HCT116 (cell line): Measurements from ENCODE around the gene ZNF445. TPM values are rescaled to one million over a fixed set of nuclear protein-coding genes. Genes with fewer than 3 reads are reported as not detected.
"Not testable (repeated sequence)": the region's sequence is repeated elsewhere in the genome, so short reads cannot be mapped to it uniquely, and the experiment has no call there.

Experiments
- ATAC-seq: fragments of 200-7000 bp; cut with Tn5 transposase; 2 replicates; pipeline ENCODE4 v1.9.1; 2020; ENCODE audit warnings: mild to moderate bottlenecking, moderate library complexity
- BruUV-seq: library from RNA; stranded (reverse); fragments of 400-500 nt; replicated peaks from 2 replicates; lab custom pipeline; 2021; lab: Mats Ljungman, UMichigan
- CTCF ChIA-PET: fragments of 300-600 bp; sonication (Branson Sonifier 250); formaldehyde crosslinking; loops from one replicate; lab custom pipeline; 2021; ENCODE audit warnings: antibody characterized with exemption; lab: Charles Lee
- POLR2A ChIA-PET: fragments of 300-600, 350-600 bp; sonication (Branson Sonifier 250); formaldehyde crosslinking; loops from one replicate; lab custom pipeline; 2021; ENCODE audit warnings: antibody characterized with exemption; lab: Charles Lee
- RAD21 ChIA-PET, 2 experiments: fragments of 300-600 bp; sonication (Branson Sonifier 250); formaldehyde crosslinking; loops; one replicate each; lab custom pipeline; 2023; ENCODE audit warnings: low total read pairs in 2 of 2; ENCODE audit not compliant: uncharacterized antibody in 2 of 2, unreplicated experiment in 2 of 2, low non-redundant PET in 1 of 2; lab: Charles Lee
- DNase-seq: peaks from one replicate; pipeline ENCODE4 v3.0.0-alpha.2; 2010; ENCODE audit warnings: low read depth, low spot score
- H2AFZ ChIP-seq: fragments of 200-600 bp; shearing (Covaris generic), sonication (generic); 2 replicates; pipeline ENCODE4 v1.6.1; 2017; ENCODE audit warnings: low read depth, mixed run types, mixed read lengths, antibody characterized with exemption, low read length; ENCODE audit not compliant: poor library complexity, severe bottlenecking
- H3K27ac ChIP-seq: 2 replicates; pipeline ENCODE4 v1.5.1; 2012; ENCODE audit warnings: low read depth, low read length
- H3K27me3 ChIP-seq: fragments of 200-600 bp; sonication (generic); 2 replicates; pipeline ENCODE4 v1.6.1; 2016; ENCODE audit warnings: mixed run types, low read length, mixed read lengths; ENCODE audit not compliant: insufficient read depth
- H3K36me3 ChIP-seq, 2 experiments: fragments of 200-500 bp in 1 of 2; fragments of 200-600 bp in 1 of 2; sonication (Bioruptor generic) in 1 of 2; sonication (generic) in 1 of 2; 2 replicates each; pipeline versions ENCODE4 v1.5.1 to v1.6.1; 2014 to 2016; ENCODE audit warnings: low read length in 2 of 2, inconsistent platforms in 1 of 2, mixed read lengths in 1 of 2, mixed run types in 1 of 2; ENCODE audit not compliant: insufficient read depth in 2 of 2, control insufficient read depth in 1 of 2
- H3K4me1 ChIP-seq, 2 experiments: fragments of 200-600 bp in 1 of 2; sonication (generic) in 1 of 2; 2 replicates each; pipeline versions ENCODE4 v1.5.1 to v1.6.1; 2012 to 2017; ENCODE audit warnings: low read length in 2 of 2, inconsistent platforms in 1 of 2, mild to moderate bottlenecking in 1 of 2, mixed read lengths in 1 of 2, mixed run types in 1 of 2, moderate library complexity in 1 of 2; ENCODE audit not compliant: insufficient read depth in 2 of 2, control insufficient read depth in 1 of 2
- H3K4me2 ChIP-seq: fragments of 200-600 bp; sonication (generic); 2 replicates; pipeline ENCODE4 v1.6.1; 2017; ENCODE audit warnings: mixed run types, low read length, mixed read lengths
- H3K4me3 ChIP-seq, 2 experiments: fragments of 200-600 bp in 1 of 2; sonication (generic) in 1 of 2; replicated peaks in 1 of 2; 2 replicates each; pipeline ENCODE4 v1.5.1; 2011 to 2016; ENCODE audit warnings: low read length in 2 of 2, control low read depth in 1 of 2, low read depth in 1 of 2, mild to moderate bottlenecking in 1 of 2, mixed read lengths in 1 of 2, mixed run types in 1 of 2
- H3K79me2 ChIP-seq: fragments of 200-600 bp; sonication (generic); 2 replicates; pipeline ENCODE4 v1.6.1; 2017; ENCODE audit warnings: mild to moderate bottlenecking, mixed run types, low read length, moderate library complexity, mixed read lengths; ENCODE audit not compliant: insufficient read depth
- H3K9ac ChIP-seq: fragments of 200-600 bp; sonication (generic); 2 replicates; pipeline ENCODE4 v1.6.1; 2016; ENCODE audit warnings: low read length, mixed read lengths
- H3K9me2 ChIP-seq: fragments of 200-600 bp; sonication (generic), shearing (Covaris generic); 2 replicates; pipeline ENCODE4 v1.6.1; 2017; ENCODE audit warnings: mixed run types, mild to moderate bottlenecking, moderate library complexity; ENCODE audit not compliant: insufficient read depth
- H3K9me3 ChIP-seq, 2 experiments: fragments of 200-500 bp in 1 of 2; fragments of 200-600 bp in 1 of 2; sonication (Bioruptor generic) in 1 of 2; sonication (generic) in 1 of 2; 2 replicates each; pipeline ENCODE4 v1.6.1; 2014 to 2017; ENCODE audit warnings: low read length in 2 of 2, mixed read lengths in 2 of 2, inconsistent platforms in 1 of 2, low read depth in 1 of 2, mild to moderate bottlenecking in 1 of 2, mixed run types in 1 of 2, moderate library complexity in 1 of 2; ENCODE audit not compliant: control insufficient read depth in 1 of 2, insufficient read depth in 1 of 2
- H4K20me1 ChIP-seq: fragments of 200-600 bp; sonication (generic), shearing (Covaris generic); 2 replicates; pipeline ENCODE4 v1.6.1; 2017; ENCODE audit warnings: mixed run types, mild to moderate bottlenecking, moderate library complexity; ENCODE audit not compliant: insufficient read depth
- CBX3 ChIP-seq: IDR thresholded peaks from 2 replicates; pipeline ENCODE4 v1.6.1; 2012; ENCODE audit warnings: low read depth
- CEBPB ChIP-seq: IDR thresholded peaks from 2 replicates; pipeline ENCODE4 v1.6.1; 2012; ENCODE audit warnings: low read depth
- EGR1 ChIP-seq: IDR thresholded peaks from 2 replicates; pipeline ENCODE4 v1.6.1; 2012; ENCODE audit warnings: low read depth
- EZH2 ChIP-seq: fragments of 200-600 bp; sonication (generic); IDR thresholded peaks from 2 replicates; pipeline ENCODE4 v1.6.1; 2017; ENCODE audit warnings: antibody characterized with exemption, mixed run types
- EZH2phosphoT487 ChIP-seq: fragments of 200-600 bp; IDR thresholded peaks from 2 replicates; pipeline ENCODE4 v1.6.1; 2018; ENCODE audit warnings: antibody characterized with exemption, borderline replicate concordance
- JUND ChIP-seq: IDR thresholded peaks from 2 replicates; pipeline ENCODE4 v1.6.1; 2012
- POLR2A ChIP-seq: IDR thresholded peaks from 2 replicates; pipeline ENCODE4 v1.7.0; 2011; ENCODE audit warnings: borderline replicate concordance; ENCODE audit not compliant: insufficient read depth, insufficient read length; ENCODE audit errors: extremely low read depth
- SIN3A ChIP-seq: IDR thresholded peaks from 2 replicates; pipeline ENCODE4 v1.6.1; 2012; ENCODE audit warnings: low read depth
- SRF ChIP-seq: IDR thresholded peaks from 2 replicates; pipeline ENCODE4 v1.6.1; 2012; ENCODE audit warnings: low read depth
- TCF7L2 ChIP-seq: IDR thresholded peaks from 2 replicates; pipeline ENCODE4 v1.7.0; 2011; ENCODE audit warnings: borderline replicate concordance, inconsistent platforms; ENCODE audit not compliant: insufficient read depth, insufficient read length; ENCODE audit errors: extremely low read depth
- ZNF274 ChIP-seq: fragments of 200-500 bp; sonication (Bioruptor generic); IDR thresholded peaks from 2 replicates; pipeline ENCODE4 v1.6.1; 2014; ENCODE audit warnings: mild to moderate bottlenecking, low read depth, low read length, inconsistent platforms
- intact Hi-C: fragments of 100-400 bp; cut with micrococcal nuclease; formaldehyde crosslinking; loops from 2 replicates; pipeline ENCODE4 v1.10.0; 2022
- total RNA-seq: library from RNA; stranded (reverse); gene quantifications from one replicate; pipeline ENCODE4 v1.2.1, GENCODE V29; 2021; ENCODE audit not compliant: unreplicated experiment
- TF ChIP-seq, protein P1 (sequence below): IDR thresholded peaks from 2 replicates; pipeline ENCODE4 v1.6.1; 2011; ENCODE audit warnings: mild to moderate bottlenecking, low read length, moderate library complexity; ENCODE audit not compliant: insufficient replicate concordance; ENCODE audit errors: extremely low read depth
- TF ChIP-seq, protein P2 (sequence below): IDR thresholded peaks from 2 replicates; pipeline ENCODE4 v1.6.1; 2012

ZNF445 gene
- total RNA-seq, 1 experiment from 2014 or later = 19.9 TPM

DNA sequence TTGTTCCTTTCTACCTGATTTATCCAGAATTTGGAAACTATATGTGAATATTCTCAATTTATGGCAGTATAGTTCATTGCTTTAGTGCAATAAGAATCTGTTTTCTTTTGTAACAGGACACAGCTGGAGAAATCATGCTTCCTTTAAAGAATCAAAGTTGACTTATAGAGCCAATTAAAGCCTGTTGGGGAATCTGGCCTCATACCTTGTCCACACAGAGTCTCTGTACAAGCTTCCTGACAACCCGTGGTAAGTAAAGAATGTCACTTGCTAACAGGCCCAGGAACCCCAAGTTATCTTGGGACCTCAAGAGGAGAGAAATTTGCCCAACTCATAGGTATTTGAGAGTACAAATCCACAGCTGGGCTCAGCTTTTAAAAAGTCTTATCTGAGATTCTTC lies 10.2 kb downstream of the ZNF445 start:
- intact Hi-C loops = no loop called here
- H3K9me2 ChIP-seq = no peaks in the 10 kb centered on the region
- TF ChIP-seq EZH2phosphoT487 (no peak), SRF (no peak)
- TF ChIP-seq, all 23 proteins: peak for 0
- Histone ChIP-seq H3K36me3 (peaks cover 0 to 12% of the 10 kb centered on the region in 2 experiments; a peak in 2 of 4 replicates), H3K4me2 (no peak overlapping the region), H3K9ac (no peak overlapping the region), H3K4me3 (no peak overlapping the region), H3K27ac (no peak overlapping the region), H3K4me1 (peaks cover 8 to 22% of the 10 kb centered on the region in 2 experiments), H3K27me3 (no peaks in the 10 kb centered on the region), H3K9me3 (no peaks in the 10 kb centered on the region), H4K20me1 (no peaks in the 10 kb centered on the region; the same call in 1 of the 2 replicates), H2AFZ (no peak overlapping the region), H3K79me2 (peaks cover 53% of the 10 kb centered on the region)
- DNase-seq (no peak), ATAC-seq (no peak)
- CTCF ChIA-PET = no interaction called here
- POLR2A ChIA-PET = no interaction called here
- RAD21 ChIA-PET = no interaction called here
- no TSS peak for BruUV-seq

DNA sequence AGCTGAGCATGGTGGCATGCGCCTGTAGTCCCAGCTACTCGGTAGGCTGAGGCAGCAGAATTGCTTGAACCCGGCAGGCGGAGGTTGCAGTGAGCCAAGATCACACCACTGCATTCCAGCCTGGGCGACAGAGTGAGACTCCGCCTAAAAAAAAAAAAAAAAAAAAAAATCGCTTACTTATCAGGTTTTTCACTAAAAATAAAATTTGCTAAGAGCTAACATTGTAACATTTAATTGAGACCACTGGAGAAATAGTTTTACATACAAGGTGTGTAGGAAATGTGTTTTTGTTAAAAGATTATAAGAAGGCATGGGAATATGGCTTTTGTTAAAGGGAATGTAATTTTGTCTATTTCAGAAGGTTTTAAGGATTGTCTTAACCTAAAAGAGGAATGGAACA lies 12.6 kb downstream of the ZNF445 start:
- H3K4me3 ChIP-seq, H2AFZ ChIP-seq, DNase-seq, ATAC-seq, H3K9me2 ChIP-seq, H3K4me2 ChIP-seq, H3K9ac ChIP-seq, BruUV-seq, RAD21 ChIA-PET, H3K9me3 ChIP-seq, CTCF ChIA-PET, H3K27me3 ChIP-seq, H3K27ac ChIP-seq, POLR2A ChIA-PET, H4K20me1 ChIP-seq, H3K36me3 ChIP-seq, intact Hi-C loops: not testable (repeated sequence)
- peaks cover 8 to 20% of the 10 kb centered on the region in 2 experiments for H3K4me1 ChIP-seq
- peaks cover 30% of the 10 kb centered on the region for H3K79me2 ChIP-seq

DNA sequence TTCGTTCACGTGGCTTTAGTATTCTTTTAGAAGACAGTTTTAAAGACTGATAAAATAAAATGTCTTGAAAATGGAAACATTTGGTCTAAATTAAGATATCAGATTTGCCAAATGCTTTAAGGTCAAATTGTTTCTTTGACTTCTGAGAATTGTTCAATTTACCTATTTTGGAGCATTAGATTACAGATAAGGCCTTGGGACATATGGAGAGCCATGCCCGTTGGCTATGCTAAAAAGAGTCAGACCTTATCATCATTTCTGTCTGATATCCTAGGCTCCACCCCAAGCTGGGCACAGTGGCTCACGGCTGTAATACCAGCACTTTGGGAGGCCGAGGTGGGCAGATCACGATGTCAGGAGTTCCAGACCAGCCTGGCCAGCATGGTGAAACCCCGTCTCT lies 13.0 kb downstream of the ZNF445 start:
- BruUV-seq = no TSS peak
- peaks cover 8 to 16% of the 10 kb centered on the region in 2 experiments for H3K4me1 ChIP-seq
- RAD21 ChIA-PET = no interaction called here
- no peaks in the 10 kb centered on the region; the same call in 1 of the 2 replicates for H4K20me1 ChIP-seq
- ATAC-seq (no peak), DNase-seq (no peak)
- no peaks in the 10 kb centered on the region for H3K9me3 ChIP-seq
- peaks cover 27% of the 10 kb centered on the region for H3K79me2 ChIP-seq
- CTCF ChIA-PET = no interaction called here
- H3K9me2 ChIP-seq = no peaks in the 10 kb centered on the region
- H3K9ac ChIP-seq = no peak overlapping the region
- H3K4me3 ChIP-seq = no peak overlapping the region
- no peak overlapping the region for H2AFZ ChIP-seq
- no peak overlapping the region for H3K4me2 ChIP-seq
- H3K27me3 ChIP-seq = no peaks in the 10 kb centered on the region
- POLR2A ChIA-PET = no interaction called here
- H3K36me3 ChIP-seq = peaks cover 0 to 8% of the 10 kb centered on the region in 2 experiments; a peak in 2 of 4 replicates
- H3K27ac ChIP-seq = no peak overlapping the region
- intact Hi-C loops = no loop called here
- TF ChIP-seq EGR1 = no peak
- TF ChIP-seq ZNF274 = no peak
- TF ChIP-seq, protein P1, sequence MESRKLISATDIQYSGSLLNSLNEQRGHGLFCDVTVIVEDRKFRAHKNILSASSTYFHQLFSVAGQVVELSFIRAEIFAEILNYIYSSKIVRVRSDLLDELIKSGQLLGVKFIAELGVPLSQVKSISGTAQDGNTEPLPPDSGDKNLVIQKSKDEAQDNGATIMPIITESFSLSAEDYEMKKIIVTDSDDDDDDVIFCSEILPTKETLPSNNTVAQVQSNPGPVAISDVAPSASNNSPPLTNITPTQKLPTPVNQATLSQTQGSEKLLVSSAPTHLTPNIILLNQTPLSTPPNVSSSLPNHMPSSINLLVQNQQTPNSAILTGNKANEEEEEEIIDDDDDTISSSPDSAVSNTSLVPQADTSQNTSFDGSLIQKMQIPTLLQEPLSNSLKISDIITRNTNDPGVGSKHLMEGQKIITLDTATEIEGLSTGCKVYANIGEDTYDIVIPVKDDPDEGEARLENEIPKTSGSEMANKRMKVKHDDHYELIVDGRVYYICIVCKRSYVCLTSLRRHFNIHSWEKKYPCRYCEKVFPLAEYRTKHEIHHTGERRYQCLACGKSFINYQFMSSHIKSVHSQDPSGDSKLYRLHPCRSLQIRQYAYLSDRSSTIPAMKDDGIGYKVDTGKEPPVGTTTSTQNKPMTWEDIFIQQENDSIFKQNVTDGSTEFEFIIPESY = no peak
- no peak for TF ChIP-seq SIN3A
- TF ChIP-seq EZH2phosphoT487 = no peak
- TF ChIP-seq POLR2A = no peak
- no peak for TF ChIP-seq SRF
- TF ChIP-seq JUND = no peak
- no peak for TF ChIP-seq CEBPB
- TF ChIP-seq, protein P2, sequence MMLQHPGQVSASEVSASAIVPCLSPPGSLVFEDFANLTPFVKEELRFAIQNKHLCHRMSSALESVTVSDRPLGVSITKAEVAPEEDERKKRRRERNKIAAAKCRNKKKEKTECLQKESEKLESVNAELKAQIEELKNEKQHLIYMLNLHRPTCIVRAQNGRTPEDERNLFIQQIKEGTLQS = no peak
- TF ChIP-seq EZH2 = no peak
- TF ChIP-seq CBX3 = no peak
- no peak for TF ChIP-seq TCF7L2
